GM19324 (cell line): Measurements from ENCODE around the gene RC3H1.
"Not testable (repeated sequence)": the region's sequence is repeated elsewhere in the genome, so short reads cannot be mapped to it uniquely, and the experiment has no call there.

Experiments
- ATAC-seq: cut with Tn5 transposase; IDR thresholded peaks from one replicate; pipeline ENCODE4 v1.9.1; 2021; ENCODE audit warnings: mild to moderate bottlenecking, moderate library complexity; ENCODE audit not compliant: unreplicated experiment, low FRiP score

RC3H1 gene

GRCh38 chr1:174023440-174023839, 1.3 kb upstream of the RC3H1 start:
- ATAC-seq = no peak

GRCh38 chr1:174022976-174023277, 770 bp upstream of the RC3H1 start:
- no peak for ATAC-seq

GRCh38 chr1:174021591-174022079, 522 bp downstream of the RC3H1 start:
- peak; percentile 37 for ATAC-seq

- ATAC-seq = no peak
Observed at GRCh38 chr1:174018565-174018964, 3.6 kb downstream of the RC3H1 start.

GRCh38 chr1:174017231-174017970, 4.8 kb downstream of the RC3H1 start:
- ATAC-seq = no peak

GRCh38 chr1:174013864-174014418, 8.2 kb downstream of the RC3H1 start:
- ATAC-seq = no peak

GRCh38 chr1:174008979-174009378, 13.2 kb downstream of the RC3H1 start:
- no peak for ATAC-seq

- ATAC-seq = no peak
Observed at GRCh38 chr1:174008269-174008668, 13.9 kb downstream of the RC3H1 start.

- ATAC-seq = no peak
Observed at GRCh38 chr1:174007851-174008250, 14.3 kb downstream of the RC3H1 start.

- peak; percentile 62 for ATAC-seq
Observed at GRCh38 chr1:174005032-174005431, 17.1 kb downstream of the RC3H1 start.

GRCh38 chr1:174003867-174004266, 18.3 kb downstream of the RC3H1 start:
- ATAC-seq = no peak

- no peak for ATAC-seq
Observed at GRCh38 chr1:174001573-174001972, 20.6 kb downstream of the RC3H1 start.

- no peak for ATAC-seq
Observed at GRCh38 chr1:174000371-174000770, 21.8 kb downstream of the RC3H1 start.

GRCh38 chr1:173997791-173998190, 24.4 kb downstream of the RC3H1 start:
- no peak for ATAC-seq

- ATAC-seq = no peak
Observed at GRCh38 chr1:173996995-173997394, 25.2 kb downstream of the RC3H1 start.

- ATAC-seq = no peak
Observed at GRCh38 chr1:173995475-173995874, 26.7 kb downstream of the RC3H1 start.

GRCh38 chr1:173993948-173994347, 28.2 kb downstream of the RC3H1 start:
- ATAC-seq = not testable (repeated sequence)

- no peak for ATAC-seq
Observed at GRCh38 chr1:173988068-173988467, 34.1 kb downstream of the RC3H1 start.

- no peak for ATAC-seq
Observed at GRCh38 chr1:173986951-173987350, 35.2 kb downstream of the RC3H1 start.

GRCh38 chr1:173970252-173970651, 51.9 kb downstream of the RC3H1 start:
- ATAC-seq = no peak

- ATAC-seq = not testable (repeated sequence)
Observed at GRCh38 chr1:173965896-173966295, 56.3 kb downstream of the RC3H1 start.

- ATAC-seq = no peak
Observed at GRCh38 chr1:173963477-173963876, 58.7 kb downstream of the RC3H1 start.
